ENCODE results near the gene CPED1. TPM values are rescaled to one million over a fixed set of nuclear protein-coding genes. Genes with fewer than 3 reads are reported as not detected.
"Not testable (repeated sequence)": the region's sequence is repeated elsewhere in the genome, so short reads cannot be mapped to it uniquely, and the experiment has no call there.

The CPED1 gene
- total RNA-seq, 3 donors from 2014 or later (not counting 1 experiment from before 2014, with no cell fraction given), result 0.50 to 1.3 (median 0.96) TPM

GRCh38 chr7:121180436-121181063 is 192.0 kb downstream of the CPED1 start:
- WGBS (ENCODE audit: insufficient coverage), result 69% methylated on average over 2 of the region's 4 CpGs
- no peak overlapping the region for H3K4me3 ChIP-seq (ENCODE audit: low read length)
- intact Hi-C loops (cut with micrococcal nuclease), result no loop called here

GRCh38 chr7:121181357-121181756 is 192.8 kb downstream of the CPED1 start:
- WGBS (ENCODE audit: insufficient coverage), result no CpG with 5 or more reads among the region's 1 CpG
- no peak for TF ChIP-seq CTCF (IDR thresholded peaks at IDR 0.05)
- Histone ChIP-seq H3K27ac (ENCODE audit: low read length) (peak overlapping the region; percentile 57), H3K27me3 (ENCODE audit: control insufficient read depth, insufficient read depth, low read length) (peaks cover 2% of the 10 kb centered on the region), H3K36me3 (ENCODE audit: control insufficient read depth, insufficient read depth, low read length) (no peaks in the 10 kb centered on the region), H3K4me3 (ENCODE audit: low read length) (no peak overlapping the region), H3K9me3 (ENCODE audit: control insufficient read depth, insufficient read depth, low read length) (no peaks in the 10 kb centered on the region), H3K4me1 (ENCODE audit: control insufficient read depth, insufficient read depth, low read length) (no peaks in the 10 kb centered on the region)
- H3K36me3 Mint-ChIP-seq, result no peaks in the 10 kb centered on the region
- H3K27me3 Mint-ChIP-seq (ENCODE audit: low read depth in 2 of 2), result no peaks in the 10 kb centered on the region
- DNase-seq, result no peak
- H3K27ac Mint-ChIP-seq, result no peak overlapping the region
- H3K9me3 Mint-ChIP-seq, result no peaks in the 10 kb centered on the region
- H3K4me1 Mint-ChIP-seq, result peaks cover 6 to 14% of the 10 kb centered on the region in 2 donors
- no peak for ATAC-seq
- H3K4me3 Mint-ChIP-seq, result no peak overlapping the region
- intact Hi-C loops (cut with micrococcal nuclease), result no loop called here

More at GRCh38 chr7:121180436-121181063, 192.0 kb downstream of the CPED1 start:
- H3K4me1 ChIP-seq (ENCODE audit: control insufficient read depth, insufficient read depth, low read length), result no peaks in the 10 kb centered on the region
- peak overlapping the region; percentile 57 for H3K27ac ChIP-seq (ENCODE audit: low read length)
- H3K4me3 Mint-ChIP-seq, result no peak overlapping the region
- no peaks in the 10 kb centered on the region for H3K9me3 Mint-ChIP-seq
- no peaks in the 10 kb centered on the region for H3K9me3 ChIP-seq (ENCODE audit: control insufficient read depth, insufficient read depth, low read length)
- H3K27ac Mint-ChIP-seq, result no peak overlapping the region
- H3K27me3 ChIP-seq (ENCODE audit: control insufficient read depth, insufficient read depth, low read length), result peaks cover 2% of the 10 kb centered on the region
- H3K4me1 Mint-ChIP-seq, result peaks cover 6 to 14% of the 10 kb centered on the region in 2 donors
- DNase-seq, result no peak
- no peaks in the 10 kb centered on the region for H3K36me3 ChIP-seq (ENCODE audit: control insufficient read depth, insufficient read depth, low read length)
- TF ChIP-seq CTCF (IDR thresholded peaks at IDR 0.05), result no peak
- H3K36me3 Mint-ChIP-seq, result no peaks in the 10 kb centered on the region
- H3K27me3 Mint-ChIP-seq (ENCODE audit: low read depth in 2 of 2), result no peaks in the 10 kb centered on the region
- no peak for ATAC-seq

GRCh38 chr7:121182281-121182680 is 193.8 kb downstream of the CPED1 start:
- Mint-ChIP-seq H3K36me3 (no peaks in the 10 kb centered on the region), H3K4me1 (peaks cover 6 to 17% of the 10 kb centered on the region in 2 donors), H3K4me3 (no peak overlapping the region), H3K27ac (no peak overlapping the region), H3K27me3 (ENCODE audit: low read depth in 2 of 2) (no peaks in the 10 kb centered on the region), H3K9me3 (no peaks in the 10 kb centered on the region)
- H3K4me3 ChIP-seq (ENCODE audit: low read length), result no peak overlapping the region
- TF ChIP-seq CTCF (IDR thresholded peaks at IDR 0.05), result no peak
- H3K27ac ChIP-seq (ENCODE audit: low read length), result peak overlapping the region; percentile 24
- H3K36me3 ChIP-seq (ENCODE audit: control insufficient read depth, insufficient read depth, low read length), result no peaks in the 10 kb centered on the region
- no peak for DNase-seq
- H3K4me1 ChIP-seq (ENCODE audit: control insufficient read depth, insufficient read depth, low read length), result no peaks in the 10 kb centered on the region
- intact Hi-C loops (cut with micrococcal nuclease), result no loop called here
- no peak for ATAC-seq
- H3K9me3 ChIP-seq (ENCODE audit: control insufficient read depth, insufficient read depth, low read length), result no peaks in the 10 kb centered on the region
- peaks cover 2% of the 10 kb centered on the region for H3K27me3 ChIP-seq (ENCODE audit: control insufficient read depth, insufficient read depth, low read length)

- peak overlapping the region; percentile 24 for H3K27ac ChIP-seq (ENCODE audit: low read length)
Measured at GRCh38 chr7:121182902-121183301, 194.4 kb downstream of the CPED1 start.

GRCh38 chr7:121183883-121184282 is 195.4 kb downstream of the CPED1 start:
- H3K27ac ChIP-seq (ENCODE audit: low read length); intact Hi-C loops (cut with micrococcal nuclease); H3K27me3 Mint-ChIP-seq (ENCODE audit: low read depth in 2 of 2); ATAC-seq; DNase-seq; H3K27me3 ChIP-seq (ENCODE audit: control insufficient read depth, insufficient read depth, low read length); H3K9me3 Mint-ChIP-seq; H3K4me1 Mint-ChIP-seq; H3K4me3 Mint-ChIP-seq; H3K4me3 ChIP-seq (ENCODE audit: low read length); H3K4me1 ChIP-seq (ENCODE audit: control insufficient read depth, insufficient read depth, low read length); H3K36me3 ChIP-seq (ENCODE audit: control insufficient read depth, insufficient read depth, low read length); H3K9me3 ChIP-seq (ENCODE audit: control insufficient read depth, insufficient read depth, low read length); H3K36me3 Mint-ChIP-seq; H3K27ac Mint-ChIP-seq: not testable (repeated sequence)
- 76% methylated on average over 4 of the region's 4 CpGs for WGBS (ENCODE audit: insufficient coverage)

More at GRCh38 chr7:121182902-121183301, 194.4 kb downstream of the CPED1 start:
- Mint-ChIP-seq H3K27ac (no peak overlapping the region), H3K9me3 (no peaks in the 10 kb centered on the region), H3K27me3 (ENCODE audit: low read depth in 2 of 2) (no peaks in the 10 kb centered on the region), H3K4me3 (no peak overlapping the region), H3K4me1 (peaks cover 6 to 17% of the 10 kb centered on the region in 2 donors), H3K36me3 (no peaks in the 10 kb centered on the region)
- Histone ChIP-seq H3K27me3 (ENCODE audit: control insufficient read depth, insufficient read depth, low read length) (peaks cover 2% of the 10 kb centered on the region), H3K4me3 (ENCODE audit: low read length) (no peak overlapping the region), H3K4me1 (ENCODE audit: control insufficient read depth, insufficient read depth, low read length) (no peaks in the 10 kb centered on the region), H3K36me3 (ENCODE audit: control insufficient read depth, insufficient read depth, low read length) (no peaks in the 10 kb centered on the region), H3K9me3 (ENCODE audit: control insufficient read depth, insufficient read depth, low read length) (no peaks in the 10 kb centered on the region)
- intact Hi-C loops (cut with micrococcal nuclease), result no loop called here
- ATAC-seq, result no peak
- DNase-seq, result no peak
- no peak for TF ChIP-seq CTCF (IDR thresholded peaks at IDR 0.05)

Measured in natural killer cell (primary cell).